ENCODE data around the gene HRAS.

The HRAS gene

DNA sequence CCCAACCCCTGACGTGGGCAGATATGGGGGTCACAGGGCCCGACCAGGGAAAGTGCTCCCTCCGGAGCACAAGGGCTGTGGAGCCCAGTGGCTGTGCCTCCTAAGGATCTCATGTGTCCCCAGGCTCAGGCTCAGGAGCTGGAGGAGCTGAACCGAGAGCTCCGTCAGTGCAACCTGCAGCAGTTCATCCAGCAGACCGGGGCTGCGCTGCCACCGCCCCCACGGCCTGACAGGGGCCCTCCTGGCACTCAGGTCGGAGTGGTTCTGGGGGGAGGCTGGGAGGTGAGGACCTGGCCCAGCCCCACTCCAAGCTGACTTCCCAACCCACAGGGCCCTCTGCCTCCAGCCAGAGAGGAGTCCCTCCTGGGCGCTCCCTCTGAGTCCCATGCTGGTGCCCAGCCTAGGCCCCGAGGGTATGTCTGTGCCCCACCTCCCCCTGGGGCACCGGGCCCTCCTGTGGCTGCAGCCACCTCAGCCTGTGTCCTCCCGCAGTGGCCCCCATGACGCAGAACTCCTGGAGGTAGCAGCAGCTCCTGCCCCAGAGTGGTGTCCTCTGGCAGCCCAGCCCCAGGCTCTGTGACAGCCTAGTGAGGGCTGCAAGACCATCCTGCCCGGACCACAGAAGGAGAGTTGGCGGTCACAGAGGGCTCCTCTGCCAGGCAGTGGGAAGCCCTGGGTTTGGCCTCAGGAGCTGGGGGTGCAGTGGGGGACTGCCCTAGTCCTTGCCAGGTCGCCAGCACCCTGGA, 27.9 kb upstream of the HRAS start:
- in situ Hi-C loops (cut with HindIII; ENCODE audit: low pct_unique_long_range_greater_than_20kb, low sequenced_read_pairs): no loop called here
- no peak for TF ChIP-seq JUND (IDR thresholded peaks at IDR 0.05; ENCODE audit: low read depth)
- no peak for DNase-seq (ENCODE audit: low read depth in 1 of 2, low spot score in 1 of 2)

DNA sequence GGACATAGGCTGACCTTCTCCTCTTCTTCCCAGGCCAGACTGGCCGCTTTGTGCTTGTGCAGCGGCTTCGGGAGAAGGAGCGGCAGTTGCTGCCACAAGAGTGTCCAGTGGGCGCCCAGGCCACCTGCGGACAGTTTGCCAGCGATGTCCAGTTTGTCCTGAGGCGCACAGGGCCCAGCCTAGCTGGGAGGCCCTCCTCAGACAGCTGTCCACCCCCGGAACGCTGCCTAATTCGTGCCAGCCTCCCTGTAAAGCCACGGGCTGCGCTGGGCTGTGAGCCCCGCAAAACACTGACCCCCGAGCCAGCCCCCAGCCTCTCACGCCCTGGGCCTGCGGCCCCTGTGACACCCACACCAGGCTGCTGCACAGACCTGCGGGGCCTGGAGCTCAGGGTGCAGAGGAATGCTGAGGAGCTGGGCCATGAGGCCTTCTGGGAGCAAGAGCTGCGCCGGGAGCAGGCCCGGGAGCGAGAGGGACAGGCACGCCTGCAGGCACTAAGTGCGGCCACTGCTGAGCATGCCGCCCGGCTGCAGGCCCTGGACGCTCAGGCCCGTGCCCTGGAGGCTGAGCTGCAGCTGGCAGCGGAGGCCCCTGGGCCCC, 26.8 kb upstream of the HRAS start:
- DNase-seq (ENCODE audit: low read depth in 1 of 2, low spot score in 1 of 2): no peak
- in situ Hi-C loops (cut with HindIII; ENCODE audit: low pct_unique_long_range_greater_than_20kb, low sequenced_read_pairs): no loop called here
- TF ChIP-seq JUND (IDR thresholded peaks at IDR 0.05; ENCODE audit: low read depth): no peak

- DNase-seq (ENCODE audit: low read depth in 1 of 2, low spot score in 1 of 2): peak; percentile 66 to 80
- no peak for TF ChIP-seq JUND (IDR thresholded peaks at IDR 0.05; ENCODE audit: low read depth)
- in situ Hi-C loops (cut with HindIII; ENCODE audit: low pct_unique_long_range_greater_than_20kb, low sequenced_read_pairs): no loop called here
These were observed 26.0 kb upstream of the HRAS start for GRCh38 chr11:561148-562003.

DNA sequence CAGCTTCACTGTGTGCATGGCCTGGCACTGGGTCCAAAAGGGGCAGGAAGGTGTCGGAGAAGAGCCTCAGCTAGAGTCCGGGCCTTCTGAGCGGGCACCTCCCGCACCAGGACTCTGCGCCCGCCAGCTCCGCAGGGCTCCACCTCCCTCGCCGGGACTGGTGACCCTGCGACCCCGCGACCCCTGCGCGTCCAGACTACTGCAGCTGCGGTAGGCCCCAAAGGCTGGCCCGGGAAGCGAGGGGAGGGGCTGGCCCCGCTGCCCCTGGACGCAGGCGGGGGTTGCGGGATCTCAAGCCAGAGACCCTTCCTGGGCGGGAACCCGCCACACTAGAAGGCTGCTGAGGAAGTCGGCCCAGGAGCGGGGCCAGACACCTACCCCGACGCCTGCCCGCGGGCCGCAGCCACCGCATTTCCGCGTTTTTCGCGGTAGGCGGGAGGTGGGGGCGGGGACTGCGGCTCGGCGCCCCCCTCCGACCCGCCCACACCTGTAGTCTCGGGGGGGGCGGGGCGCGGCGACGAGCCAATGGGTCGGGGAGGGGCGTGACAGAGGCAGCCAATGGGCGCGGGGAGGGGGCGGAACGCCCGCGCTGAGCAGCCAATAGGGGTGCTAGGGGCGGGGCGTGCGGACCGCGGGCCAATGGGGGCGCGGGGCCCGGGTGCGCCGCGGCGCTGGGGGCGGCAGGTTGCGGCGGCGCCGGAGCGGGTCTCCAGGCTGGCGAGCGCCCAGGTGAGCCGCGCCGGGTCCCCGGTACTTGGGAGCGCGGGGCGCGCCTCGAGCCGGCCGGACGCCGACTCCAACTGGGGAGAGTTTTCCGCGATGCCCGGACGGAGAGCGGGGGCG, 25.1 kb upstream of the HRAS start, which contains the start of the genes LMNTD2 and RASSF7:
LMNTD2 (minus strand) TSS at position 434 of the 843 bp plus-strand sequence; CDS start at position 412, 22 bp downstream.
RASSF7 (plus strand) TSS at position 666 of the 843 bp plus-strand sequence. CDS start 799 bp downstream, outside the sequence.
- no peak for TF ChIP-seq JUND (IDR thresholded peaks at IDR 0.05; ENCODE audit: low read depth)
- in situ Hi-C loops (cut with HindIII; ENCODE audit: low pct_unique_long_range_greater_than_20kb, low sequenced_read_pairs): no loop called here
- DNase-seq (ENCODE audit: low read depth in 1 of 2, low spot score in 1 of 2): peak; percentile 92 to 95

DNA sequence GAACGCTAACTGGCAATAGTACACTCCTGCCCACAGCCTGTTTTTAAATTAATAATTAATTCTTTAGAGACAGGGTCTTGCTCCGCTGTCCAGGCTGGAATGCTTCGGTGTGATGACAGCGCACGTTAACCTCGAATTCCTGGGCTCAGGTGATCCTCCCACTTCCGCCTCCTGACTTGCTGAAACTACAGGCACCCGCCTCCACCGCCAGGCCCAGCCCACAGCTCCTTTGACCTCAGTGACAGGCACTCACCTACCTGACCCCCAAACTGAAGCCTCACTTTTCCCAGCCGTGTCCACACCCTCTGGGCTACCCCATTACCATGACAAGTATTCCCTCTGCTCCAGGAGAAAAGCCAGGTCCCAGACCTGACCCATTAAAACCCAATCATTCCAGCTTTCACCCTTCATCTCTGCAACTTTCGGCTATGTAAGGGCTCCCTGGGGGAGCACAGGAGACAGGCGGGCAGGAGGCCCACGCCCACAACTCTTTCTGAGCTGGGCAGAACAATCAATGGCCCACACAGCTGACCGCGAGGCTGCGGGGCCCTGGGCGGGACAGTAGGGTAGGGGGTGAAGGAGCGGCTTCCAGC, 24.4 kb upstream of the HRAS start:
- TF ChIP-seq JUND (IDR thresholded peaks at IDR 0.05; ENCODE audit: low read depth): no peak
- in situ Hi-C loops (cut with HindIII; ENCODE audit: low pct_unique_long_range_greater_than_20kb, low sequenced_read_pairs): no loop called here
- DNase-seq (ENCODE audit: low read depth in 1 of 2, low spot score in 1 of 2): peak; percentile 23 to 52

- in situ Hi-C loops (cut with HindIII; ENCODE audit: low pct_unique_long_range_greater_than_20kb, low sequenced_read_pairs): no loop called here
These were observed 23.7 kb upstream of the HRAS start for GRCh38 chr11:559020-559620.

GRCh38 chr11:558503-558902, 23.1 kb upstream of the HRAS start:
- no peak for DNase-seq (ENCODE audit: low read depth in 1 of 2, low spot score in 1 of 2)
- in situ Hi-C loops (cut with HindIII; ENCODE audit: low pct_unique_long_range_greater_than_20kb, low sequenced_read_pairs): no loop called here
- no peak for TF ChIP-seq JUND (IDR thresholded peaks at IDR 0.05; ENCODE audit: low read depth)

More at GRCh38 chr11:559020-559620, 23.7 kb upstream of the HRAS start:
- no peak for TF ChIP-seq JUND (IDR thresholded peaks at IDR 0.05; ENCODE audit: low read depth)
- DNase-seq (ENCODE audit: low read depth in 1 of 2, low spot score in 1 of 2): no peak

DNA sequence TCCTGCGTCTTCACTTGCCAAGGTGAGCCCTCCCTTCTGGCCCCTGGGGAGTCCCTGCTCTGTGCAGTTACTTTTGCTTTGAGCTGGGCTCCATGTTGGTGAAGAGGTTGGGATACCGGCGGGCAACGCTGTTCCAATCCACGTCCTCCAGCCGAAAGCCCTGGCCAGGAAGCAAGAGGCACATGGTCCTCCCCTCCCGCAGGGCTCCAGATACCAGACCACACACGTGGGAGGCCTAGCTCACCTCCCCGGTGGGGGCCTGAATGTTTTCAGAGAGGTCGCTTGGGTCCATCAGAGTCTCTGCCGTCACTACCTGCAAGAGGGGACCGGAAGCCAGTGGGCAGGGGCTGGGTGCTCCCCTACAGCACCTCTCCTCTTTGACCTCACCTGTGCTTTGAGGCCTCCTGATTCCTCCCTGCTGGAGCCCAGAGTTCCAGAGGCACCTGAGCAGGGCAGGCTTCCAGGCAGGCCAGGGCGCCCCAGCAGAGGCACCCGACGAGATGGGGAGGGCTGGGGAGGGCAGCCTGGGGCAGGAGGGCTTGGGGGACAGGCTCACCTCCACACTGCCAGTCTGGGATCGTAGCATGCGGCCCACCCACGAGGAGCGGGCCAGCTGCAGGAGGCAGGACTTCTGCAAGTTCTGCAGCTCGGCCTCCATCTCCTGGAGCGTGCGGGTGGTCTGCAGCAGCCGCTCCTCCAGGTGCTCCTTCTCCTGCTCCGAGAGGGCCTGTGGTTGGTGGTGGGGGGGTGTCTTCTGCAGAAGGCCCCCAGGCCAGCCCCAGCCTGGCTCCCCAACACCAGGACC, 22.2 kb upstream of the HRAS start:
- no peak for DNase-seq (ENCODE audit: low read depth in 1 of 2, low spot score in 1 of 2)
- in situ Hi-C loops (cut with HindIII; ENCODE audit: low pct_unique_long_range_greater_than_20kb, low sequenced_read_pairs): no loop called here
- no peak for TF ChIP-seq JUND (IDR thresholded peaks at IDR 0.05; ENCODE audit: low read depth)

GRCh38 chr11:556662-557256, 21.4 kb upstream of the HRAS start:
- TF ChIP-seq JUND (IDR thresholded peaks at IDR 0.05; ENCODE audit: low read depth): no peak
- no peak for DNase-seq (ENCODE audit: low read depth in 1 of 2, low spot score in 1 of 2)
- in situ Hi-C loops (cut with HindIII; ENCODE audit: low pct_unique_long_range_greater_than_20kb, low sequenced_read_pairs): no loop called here
